Measurements from ENCODE around the gene SHFL. TPM values are rescaled to one million over a fixed set of nuclear protein-coding genes. Genes with fewer than 3 reads are reported as not detected.

Gene SHFL
- total and polyA plus RNA-seq, 2 donors: 22.8 to 55.6 TPM

- Histone ChIP-seq H3K4me3 (ENCODE audit: low read length in 2 of 2) (no peak overlapping the region), H3K27ac (ENCODE audit: low read depth in 1 of 2, low read length in 1 of 2) (peak overlapping the region in 1 of 2 donors; percentile 100), H3K36me3 (ENCODE audit: control insufficient read depth in 2 of 2, insufficient read depth in 2 of 2, low read length in 1 of 2) (peaks cover 16 to 20% of the 10 kb centered on the region in 2 donors), H3K27me3 (ENCODE audit: control insufficient read depth in 2 of 2, insufficient read depth in 1 of 2, low read length in 1 of 2) (no peaks in the 10 kb centered on the region), H3K9me3 (ENCODE audit: control insufficient read depth in 2 of 2, insufficient read depth in 1 of 2, low read length in 1 of 2) (no peaks in the 10 kb centered on the region), H3K4me1 (ENCODE audit: control insufficient read depth in 2 of 2, insufficient read depth in 2 of 2, low read length in 2 of 2) (peaks cover 21 to 57% of the 10 kb centered on the region in 2 donors)
- DNase-seq (ENCODE audit: low read depth in 6 of 9, low spot score in 9 of 9): no peak
Observed at GRCh38 chr19:10104130-10104513, 18.0 kb downstream of the SHFL start.

GRCh38 chr19:10104665-10105508, 18.8 kb downstream of the SHFL start:
- Histone ChIP-seq H3K27ac (ENCODE audit: low read depth in 1 of 2, low read length in 1 of 2) (peak overlapping the region; percentile 98 to 100), H3K4me3 (ENCODE audit: low read length in 2 of 2) (no peak overlapping the region), H3K9me3 (ENCODE audit: control insufficient read depth in 2 of 2, insufficient read depth in 1 of 2, low read length in 1 of 2) (no peaks in the 10 kb centered on the region), H3K36me3 (ENCODE audit: control insufficient read depth in 2 of 2, insufficient read depth in 2 of 2, low read length in 1 of 2) (peaks cover 24 to 27% of the 10 kb centered on the region in 2 donors), H3K4me1 (ENCODE audit: control insufficient read depth in 2 of 2, insufficient read depth in 2 of 2, low read length in 2 of 2) (peaks cover 21 to 57% of the 10 kb centered on the region in 2 donors), H3K27me3 (ENCODE audit: control insufficient read depth in 2 of 2, insufficient read depth in 1 of 2, low read length in 1 of 2) (no peaks in the 10 kb centered on the region)
- 15% methylated on average over 15 of the region's 15 CpGs for WGBS
- peak in 6 of 9 donors; percentile 67 to 90 (median 74) for DNase-seq (ENCODE audit: low read depth in 6 of 9, low spot score in 9 of 9)

- H3K4me1 ChIP-seq (ENCODE audit: control insufficient read depth in 2 of 2, insufficient read depth in 2 of 2, low read length in 2 of 2): peaks cover 21 to 55% of the 10 kb centered on the region in 2 donors
- DNase-seq (ENCODE audit: low read depth in 6 of 9, low spot score in 9 of 9): peak in 1 of 9 donors; percentile 59
- H3K27ac ChIP-seq (ENCODE audit: low read depth in 1 of 2, low read length in 1 of 2): peak overlapping the region; percentile 98 to 100
- H3K9me3 ChIP-seq (ENCODE audit: control insufficient read depth in 2 of 2, insufficient read depth in 1 of 2, low read length in 1 of 2): no peaks in the 10 kb centered on the region
- H3K27me3 ChIP-seq (ENCODE audit: control insufficient read depth in 2 of 2, insufficient read depth in 1 of 2, low read length in 1 of 2): no peaks in the 10 kb centered on the region
- H3K36me3 ChIP-seq (ENCODE audit: control insufficient read depth in 2 of 2, insufficient read depth in 2 of 2, low read length in 1 of 2): peaks cover 31 to 34% of the 10 kb centered on the region in 2 donors
- peak overlapping the region; percentile 72 to 75 for H3K4me3 ChIP-seq (ENCODE audit: low read length in 2 of 2)
- 42% methylated on average over 16 of the region's 16 CpGs for WGBS
Observed at GRCh38 chr19:10105509-10106099, 19.5 kb downstream of the SHFL start.

- H3K36me3 ChIP-seq (ENCODE audit: control insufficient read depth in 2 of 2, insufficient read depth in 2 of 2, low read length in 1 of 2): peaks cover 38 to 42% of the 10 kb centered on the region in 2 donors
- WGBS: 1% methylated on average over 71 of the region's 71 CpGs
- no peaks in the 10 kb centered on the region for H3K9me3 ChIP-seq (ENCODE audit: control insufficient read depth in 2 of 2, insufficient read depth in 1 of 2, low read length in 1 of 2)
- peaks cover 21 to 55% of the 10 kb centered on the region in 2 donors for H3K4me1 ChIP-seq (ENCODE audit: control insufficient read depth in 2 of 2, insufficient read depth in 2 of 2, low read length in 2 of 2)
- peak within 1 kb of the TSS; percentile 98 to 100 for H3K27ac ChIP-seq (ENCODE audit: low read depth in 1 of 2, low read length in 1 of 2)
- H3K27me3 ChIP-seq (ENCODE audit: control insufficient read depth in 2 of 2, insufficient read depth in 1 of 2, low read length in 1 of 2): no peaks in the 10 kb centered on the region
- H3K4me3 ChIP-seq (ENCODE audit: low read length in 2 of 2): peak within 1 kb of the TSS; percentile 72 to 75
- DNase-seq (ENCODE audit: low read depth in 6 of 9, low spot score in 9 of 9): peak; percentile 92 to 99 (median 97)
Observed at GRCh38 chr19:10106100-10106936, 20.2 kb downstream of the SHFL start, which contains the start of gene PPAN. TSS of gene PPAN (plus strand) at chr19:10106362. CDS start at chr19:10106395, 33 bp downstream.

- Histone ChIP-seq H3K27ac (ENCODE audit: low read depth in 1 of 2, low read length in 1 of 2) (peak overlapping the region in 1 of 2 donors; percentile 25), H3K36me3 (ENCODE audit: control insufficient read depth in 2 of 2, insufficient read depth in 2 of 2, low read length in 1 of 2) (peaks cover 41 to 48% of the 10 kb centered on the region in 2 donors), H3K27me3 (ENCODE audit: control insufficient read depth in 2 of 2, insufficient read depth in 1 of 2, low read length in 1 of 2) (no peaks in the 10 kb centered on the region), H3K4me1 (ENCODE audit: control insufficient read depth in 2 of 2, insufficient read depth in 2 of 2, low read length in 2 of 2) (peaks cover 21 to 46% of the 10 kb centered on the region in 2 donors), H3K9me3 (ENCODE audit: control insufficient read depth in 2 of 2, insufficient read depth in 1 of 2, low read length in 1 of 2) (no peaks in the 10 kb centered on the region), H3K4me3 (ENCODE audit: low read length in 2 of 2) (peak overlapping the region in 1 of 2 donors; percentile 72)
- no peak for DNase-seq (ENCODE audit: low read depth in 6 of 9, low spot score in 9 of 9)
- 91% methylated on average over 10 of the region's 10 CpGs for WGBS
Observed at GRCh38 chr19:10107254-10107653, 21.1 kb downstream of the SHFL start.

GRCh38 chr19:10107817-10108367, 21.8 kb downstream of the SHFL start:
- H3K27me3 ChIP-seq (ENCODE audit: control insufficient read depth in 2 of 2, insufficient read depth in 1 of 2, low read length in 1 of 2): no peaks in the 10 kb centered on the region
- H3K9me3 ChIP-seq (ENCODE audit: control insufficient read depth in 2 of 2, insufficient read depth in 1 of 2, low read length in 1 of 2): no peaks in the 10 kb centered on the region
- H3K36me3 ChIP-seq (ENCODE audit: control insufficient read depth in 2 of 2, insufficient read depth in 2 of 2, low read length in 1 of 2): peaks cover 41 to 48% of the 10 kb centered on the region in 2 donors
- WGBS: 97% methylated on average over 14 of the region's 14 CpGs
- H3K27ac ChIP-seq (ENCODE audit: low read depth in 1 of 2, low read length in 1 of 2): no peak overlapping the region
- no peak for DNase-seq (ENCODE audit: low read depth in 6 of 9, low spot score in 9 of 9)
- H3K4me3 ChIP-seq (ENCODE audit: low read length in 2 of 2): no peak overlapping the region
- H3K4me1 ChIP-seq (ENCODE audit: control insufficient read depth in 2 of 2, insufficient read depth in 2 of 2, low read length in 2 of 2): peaks cover 22 to 40% of the 10 kb centered on the region in 2 donors

GRCh38 chr19:10109528-10109927, 23.4 kb downstream of the SHFL start:
- H3K36me3 ChIP-seq (ENCODE audit: control insufficient read depth in 2 of 2, insufficient read depth in 2 of 2, low read length in 1 of 2): peaks cover 49 to 63% of the 10 kb centered on the region in 2 donors
- H3K4me3 ChIP-seq (ENCODE audit: low read length in 2 of 2): no peak overlapping the region
- WGBS: 98% methylated on average over 14 of the region's 14 CpGs

GRCh38 chr19:10110076-10110971, 24.2 kb downstream of the SHFL start:
- Histone ChIP-seq H3K27me3 (ENCODE audit: control insufficient read depth in 2 of 2, insufficient read depth in 1 of 2, low read length in 1 of 2) (no peaks in the 10 kb centered on the region), H3K4me1 (ENCODE audit: control insufficient read depth in 2 of 2, insufficient read depth in 2 of 2, low read length in 2 of 2) (peaks cover 20 to 25% of the 10 kb centered on the region in 2 donors), H3K27ac (ENCODE audit: low read depth in 1 of 2, low read length in 1 of 2) (no peak overlapping the region), H3K36me3 (ENCODE audit: control insufficient read depth in 2 of 2, insufficient read depth in 2 of 2, low read length in 1 of 2) (peaks cover 57 to 70% of the 10 kb centered on the region in 2 donors), H3K9me3 (ENCODE audit: control insufficient read depth in 2 of 2, insufficient read depth in 1 of 2, low read length in 1 of 2) (no peaks in the 10 kb centered on the region), H3K4me3 (ENCODE audit: low read length in 2 of 2) (no peak overlapping the region)
- DNase-seq (ENCODE audit: low read depth in 6 of 9, low spot score in 9 of 9): no peak
- 96% methylated on average over 44 of the region's 44 CpGs for WGBS

More at GRCh38 chr19:10109528-10109927, 23.4 kb downstream of the SHFL start:
- H3K4me1 ChIP-seq (ENCODE audit: control insufficient read depth in 2 of 2, insufficient read depth in 2 of 2, low read length in 2 of 2): peaks cover 26 to 33% of the 10 kb centered on the region in 2 donors
- H3K27me3 ChIP-seq (ENCODE audit: control insufficient read depth in 2 of 2, insufficient read depth in 1 of 2, low read length in 1 of 2): no peaks in the 10 kb centered on the region
- DNase-seq (ENCODE audit: low read depth in 6 of 9, low spot score in 9 of 9): no peak
- no peak overlapping the region for H3K27ac ChIP-seq (ENCODE audit: low read depth in 1 of 2, low read length in 1 of 2)
- H3K9me3 ChIP-seq (ENCODE audit: control insufficient read depth in 2 of 2, insufficient read depth in 1 of 2, low read length in 1 of 2): no peaks in the 10 kb centered on the region
